GM23248 (cell line): Measurements from ENCODE around the gene CRB1.

Source experiments
- EZH2 ChIP-seq: fragments of 200-600 bp; sonication (generic); IDR thresholded peaks from 2 replicates; pipeline ENCODE4 v1.6.1; 2018; ENCODE audit warnings: antibody characterized with exemption, mild to moderate bottlenecking; ENCODE audit not compliant: insufficient read depth, poor library complexity, severe bottlenecking
- EZH2phosphoT487 ChIP-seq: fragments of 200-600 bp; sonication (generic); IDR thresholded peaks from 2 replicates; pipeline ENCODE4 v1.6.1; 2018; ENCODE audit warnings: antibody characterized with exemption, moderate library complexity, mild to moderate bottlenecking, low read depth; ENCODE audit not compliant: insufficient read depth

GRCh38 chr1:197319631-197320030 is 51.6 kb downstream of the CRB1 start:
- no peak for TF ChIP-seq EZH2
- no peak for TF ChIP-seq EZH2phosphoT487
